Subcutaneous abdominal adipose tissue (tissue), 5 donors: ENCODE measurements around the gene RAB40C.

Source experiments
- H3K27ac ChIP-seq: one replicate; pipeline ENCODE4 v1.7.0; 2013; ENCODE audit warnings: low read depth, mild to moderate bottlenecking, inconsistent platforms, low read length, moderate library complexity
- H3K27me3 ChIP-seq, 5 donors: one replicate each; pipeline ENCODE4 v1.7.0; 2013; ENCODE audit warnings: low read length in 5 of 5, inconsistent platforms in 1 of 5; ENCODE audit not compliant: control insufficient read depth in 5 of 5, insufficient read depth in 4 of 5
- H3K36me3 ChIP-seq, 5 donors: one replicate each; pipeline ENCODE4 v1.7.0; 2013; ENCODE audit warnings: low read length in 5 of 5; ENCODE audit not compliant: control insufficient read depth in 5 of 5, insufficient read depth in 5 of 5
- H3K4me1 ChIP-seq, 5 donors: one replicate each; pipeline ENCODE4 v1.7.0; 2013; ENCODE audit warnings: low read length in 5 of 5, mild to moderate bottlenecking in 3 of 5, moderate library complexity in 1 of 5; ENCODE audit not compliant: control insufficient read depth in 5 of 5, insufficient read depth in 5 of 5
- H3K4me3 ChIP-seq, 5 donors: one replicate each; pipeline ENCODE4 v1.7.0; 2013; ENCODE audit warnings: low read length in 5 of 5, low read depth in 1 of 5
- H3K9ac ChIP-seq, 5 donors: one replicate each; pipeline ENCODE4 v1.7.0; 2013; ENCODE audit warnings: low read length in 5 of 5, mild to moderate bottlenecking in 4 of 5, moderate library complexity in 3 of 5
- H3K9me3 ChIP-seq, 5 donors: one replicate each; pipeline ENCODE4 v1.7.0; 2013; ENCODE audit warnings: low read length in 5 of 5; ENCODE audit not compliant: control insufficient read depth in 5 of 5
- donor health status: healthy.
- donor health status: healthy.
- donor health status: healthy.
- donor health status: healthy.
- donor health status: healthy.

RAB40C gene

DNA sequence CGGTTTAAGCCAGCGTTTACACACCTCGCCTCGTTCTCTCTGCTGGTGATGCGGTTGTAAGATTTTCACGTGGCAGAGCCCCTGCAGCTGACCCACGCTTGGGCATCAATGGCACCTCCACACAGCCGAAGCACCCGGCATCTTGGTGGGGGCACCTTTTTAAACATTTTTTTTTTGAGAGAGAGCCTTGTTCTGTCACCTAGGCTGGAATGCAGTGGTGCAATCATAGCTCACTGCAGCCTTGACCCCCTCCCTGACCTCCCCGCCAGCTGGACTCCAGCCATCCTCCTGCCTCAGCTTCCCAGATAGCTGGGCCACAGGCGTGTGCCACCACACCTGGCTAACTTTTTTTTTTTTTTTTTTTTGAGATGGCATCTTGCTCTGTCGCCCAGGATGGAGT lies 64.2 kb downstream of the RAB40C start:
- Histone ChIP-seq H3K27ac (no peak overlapping the region), H3K9me3 (no peaks in the 10 kb centered on the region), H3K27me3 (no peaks in the 10 kb centered on the region), H3K4me3 (no peak overlapping the region), H3K36me3 (peaks cover 0 to 37% (median 22%) of the 10 kb centered on the region in 5 donors), H3K9ac (no peak overlapping the region), H3K4me1 (peaks cover 0 to 16% (median 8%) of the 10 kb centered on the region in 5 donors)

DNA sequence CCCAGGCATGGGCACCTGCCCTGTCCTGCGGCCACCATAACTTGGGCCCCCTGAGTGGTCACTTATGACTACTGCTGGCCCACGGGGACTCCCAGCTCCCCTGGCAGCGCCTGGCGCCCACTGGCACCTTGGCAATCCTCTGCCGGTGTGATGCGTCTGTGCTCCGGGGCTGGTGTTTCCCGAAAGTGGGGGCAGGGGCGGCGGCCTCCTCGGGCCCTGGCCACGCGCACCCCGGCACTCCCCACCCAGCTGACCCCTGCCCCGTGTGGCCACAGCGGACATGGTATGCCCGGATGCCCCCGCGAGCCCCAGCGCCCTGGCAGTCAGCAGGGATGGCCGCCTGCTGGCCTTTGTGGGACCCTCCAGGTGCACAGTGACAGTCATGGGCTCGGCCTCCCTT lies 67.6 kb downstream of the RAB40C start:
- Histone ChIP-seq H3K36me3 (peaks cover 0 to 37% (median 22%) of the 10 kb centered on the region in 5 donors), H3K4me3 (no peak overlapping the region), H3K9me3 (no peaks in the 10 kb centered on the region), H3K27ac (no peak overlapping the region), H3K27me3 (no peaks in the 10 kb centered on the region), H3K4me1 (peaks cover 0 to 14% (median 12%) of the 10 kb centered on the region in 5 donors), H3K9ac (no peak overlapping the region)

- Histone ChIP-seq H3K4me1 (peaks cover 0 to 14% (median 12%) of the 10 kb centered on the region in 5 donors), H3K9me3 (no peaks in the 10 kb centered on the region), H3K4me3 (no peak overlapping the region), H3K36me3 (peaks cover 0 to 29% (median 13%) of the 10 kb centered on the region in 5 donors), H3K27me3 (no peaks in the 10 kb centered on the region), H3K27ac (no peak overlapping the region), H3K9ac (no peak overlapping the region)
These were observed 69.1 kb downstream of the RAB40C start for GRCh38 chr16:658679-659571.

- no peak overlapping the region for H3K27ac ChIP-seq
- peaks cover 0 to 14% (median 12%) of the 10 kb centered on the region in 5 donors for H3K4me1 ChIP-seq
- H3K4me3 ChIP-seq: no peak overlapping the region
- H3K27me3 ChIP-seq: no peaks in the 10 kb centered on the region
- H3K9ac ChIP-seq: no peak overlapping the region
- peaks cover 0 to 27% (median 13%) of the 10 kb centered on the region in 5 donors for H3K36me3 ChIP-seq
- no peaks in the 10 kb centered on the region for H3K9me3 ChIP-seq
These were observed 69.8 kb downstream of the RAB40C start for GRCh38 chr16:659618-660017.

- Histone ChIP-seq H3K4me1 (peaks cover 0 to 14% (median 12%) of the 10 kb centered on the region in 5 donors), H3K27ac (no peak overlapping the region), H3K9ac (no peak overlapping the region), H3K27me3 (no peaks in the 10 kb centered on the region), H3K9me3 (no peaks in the 10 kb centered on the region), H3K36me3 (peaks cover 0 to 24% (median 13%) of the 10 kb centered on the region in 5 donors), H3K4me3 (peak overlapping the region in 2 of 5 donors; percentile 45 to 49)
These were observed 70.2 kb downstream of the RAB40C start for GRCh38 chr16:660132-660458.

DNA sequence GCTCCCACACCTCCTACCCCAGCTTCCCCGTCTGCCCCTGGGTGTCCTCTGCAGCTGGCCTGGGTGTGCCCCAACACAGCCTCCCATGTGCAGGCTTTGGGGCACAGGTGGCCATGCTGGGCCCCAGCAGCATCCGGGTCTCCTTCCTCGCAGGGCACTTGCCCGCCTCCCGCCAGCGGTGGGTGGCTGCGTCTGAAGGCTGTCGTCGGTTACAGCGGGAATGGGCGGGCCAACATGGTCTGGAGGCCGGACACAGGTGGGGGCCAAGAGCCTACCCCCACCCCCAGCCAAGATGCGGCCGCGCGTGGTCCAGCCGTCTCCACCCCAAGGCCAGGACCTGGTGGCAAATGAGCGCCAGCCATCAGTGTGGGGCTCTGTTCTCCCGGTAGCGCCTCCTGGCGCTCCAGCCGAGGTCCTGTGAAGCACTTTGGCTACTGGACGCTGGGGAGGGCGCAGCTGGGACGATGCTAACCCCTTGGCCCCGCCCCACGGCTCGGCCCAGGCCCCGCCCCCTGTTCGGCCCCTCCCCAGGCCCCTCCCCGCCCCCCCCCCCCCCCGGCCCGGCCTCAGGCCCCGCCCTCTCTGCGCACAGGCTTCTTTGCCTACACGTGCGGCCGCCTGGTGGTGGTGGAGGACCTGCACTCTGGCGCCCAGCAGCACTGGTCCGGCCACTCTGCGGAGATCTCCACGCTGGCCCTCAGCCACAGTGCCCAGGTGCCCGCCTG lies 70.8 kb downstream of the RAB40C start:
- Histone ChIP-seq H3K27ac (no peak overlapping the region), H3K9me3 (no peaks in the 10 kb centered on the region), H3K36me3 (peaks cover 0 to 19% (median 8%) of the 10 kb centered on the region in 5 donors), H3K4me1 (peaks cover 0 to 14% (median 12%) of the 10 kb centered on the region in 5 donors), H3K27me3 (no peaks in the 10 kb centered on the region), H3K9ac (peak overlapping the region in 1 of 5 donors; percentile 64), H3K4me3 (peak overlapping the region in 2 of 5 donors; percentile 45 to 50)

- Histone ChIP-seq H3K4me3 (peak overlapping the region in 2 of 5 donors; percentile 29 to 50), H3K27me3 (no peaks in the 10 kb centered on the region), H3K9ac (peak overlapping the region in 1 of 5 donors; percentile 64), H3K9me3 (no peaks in the 10 kb centered on the region), H3K36me3 (peaks cover 0 to 16% (median 5%) of the 10 kb centered on the region in 5 donors), H3K4me1 (peaks cover 0 to 14% (median 12%) of the 10 kb centered on the region in 5 donors), H3K27ac (no peak overlapping the region)
These were observed 71.4 kb downstream of the RAB40C start for GRCh38 chr16:661184-661821.

GRCh38 chr16:662095-662494 lies 72.2 kb downstream of the RAB40C start:
- no peak overlapping the region for H3K4me3 ChIP-seq
- H3K9ac ChIP-seq: no peak overlapping the region
- peaks cover 0 to 16% (median 13%) of the 10 kb centered on the region in 5 donors for H3K4me1 ChIP-seq
- H3K27me3 ChIP-seq: no peaks in the 10 kb centered on the region
- H3K9me3 ChIP-seq: no peaks in the 10 kb centered on the region
- peaks cover 0 to 12% (median 0%) of the 10 kb centered on the region in 5 donors for H3K36me3 ChIP-seq
- no peak overlapping the region for H3K27ac ChIP-seq

- H3K36me3 ChIP-seq: peaks cover 0 to 12% (median 0%) of the 10 kb centered on the region in 5 donors
These were observed 72.7 kb downstream of the RAB40C start for GRCh38 chr16:662597-662996.

More at GRCh38 chr16:662597-662996, 72.7 kb downstream of the RAB40C start:
- peaks cover 2 to 21% (median 18%) of the 10 kb centered on the region in 5 donors for H3K4me1 ChIP-seq
- H3K9ac ChIP-seq: no peak overlapping the region
- no peaks in the 10 kb centered on the region for H3K27me3 ChIP-seq
- H3K27ac ChIP-seq: no peak overlapping the region
- H3K4me3 ChIP-seq: no peak overlapping the region
- no peaks in the 10 kb centered on the region for H3K9me3 ChIP-seq
